Smooth muscle cell (in vitro differentiated cells): Measurements from ENCODE around the gene GABARAP. TPM values are rescaled to one million over a fixed set of nuclear protein-coding genes. Genes with fewer than 3 reads are reported as not detected.

ENCODE experiments used
- DNase-seq: peaks from one replicate; lab custom pipeline; 2025; ENCODE audit not compliant: unreplicated experiment; lab: John Stamatoyannopoulos, UW
- H2AFZ ChIP-seq: fragments of 200-600 bp; sonication (generic); 2 replicates; pipeline ENCODE4 v1.6.0; 2016; ENCODE audit warnings: antibody characterized with exemption, low read depth, mild to moderate bottlenecking
- H3F3A ChIP-seq: fragments of 200-600 bp; sonication (generic); 2 replicates; pipeline ENCODE4 v1.6.0; 2017; ENCODE audit warnings: antibody characterized with exemption, low read depth
- H3K27ac ChIP-seq: fragments of 200-600 bp; sonication (generic); 2 replicates; pipeline ENCODE4 v1.5.1; 2016; ENCODE audit warnings: low read depth, mild to moderate bottlenecking
- H3K27me3 ChIP-seq: fragments of 200-600 bp; sonication (generic); 2 replicates; pipeline ENCODE4 v1.6.1; 2016; ENCODE audit warnings: low read depth, mild to moderate bottlenecking
- H3K36me3 ChIP-seq: fragments of 200-600 bp; sonication (generic); 2 replicates; pipeline ENCODE4 v1.5.1; 2016; ENCODE audit warnings: low read depth
- H3K4me1 ChIP-seq: fragments of 200-600 bp; sonication (generic); 2 replicates; pipeline ENCODE4 v1.5.1; 2016; ENCODE audit warnings: low read depth
- H3K4me2 ChIP-seq: fragments of 200-600 bp; sonication (generic); 2 replicates; pipeline ENCODE4 v1.6.0; 2016; ENCODE audit warnings: mild to moderate bottlenecking
- H3K4me3 ChIP-seq: fragments of 200-600 bp; sonication (generic); 2 replicates; pipeline ENCODE4 v1.5.1; 2016; ENCODE audit warnings: mild to moderate bottlenecking
- H3K79me2 ChIP-seq: fragments of 200-600 bp; sonication (generic); 2 replicates; pipeline ENCODE4 v1.6.0; 2016; ENCODE audit warnings: low read depth, mild to moderate bottlenecking
- H3K9ac ChIP-seq: fragments of 200-600 bp; sonication (generic); 2 replicates; pipeline ENCODE4 v1.6.0; 2016; ENCODE audit warnings: low read depth
- H3K9me3 ChIP-seq: fragments of 200-600 bp; sonication (generic); replicated peaks from 2 replicates; pipeline ENCODE4 v1.5.1; 2016; ENCODE audit warnings: low read depth
- H4K20me1 ChIP-seq: fragments of 200-600 bp; sonication (generic); 2 replicates; pipeline ENCODE4 v1.6.0; 2016; ENCODE audit warnings: low read depth
- CTCF ChIP-seq: fragments of 200-600 bp; sonication (generic); IDR thresholded peaks from 2 replicates; pipeline ENCODE4 v1.5.1; 2017; ENCODE audit warnings: borderline replicate concordance, mild to moderate bottlenecking, antibody characterized with exemption; ENCODE audit not compliant: insufficient read depth, poor library complexity, severe bottlenecking
- WGBS: methylation state at CpG from one replicate; pipeline ENCODE4 v1.1.7; 2016; ENCODE audit warnings: low lambda C conversion rate; 5-methylcytosine and 5-hydroxymethylcytosine counted together
- polyA plus RNA-seq: library from polyadenylated mRNA; unstranded; fragments of >200 nt; fragmentation: Nextera tagmentation; extraction: Ambion mirVana; gene quantifications from 2 replicates; pipeline ENCODE4 v1.2.1, GENCODE V29; 2016
- total RNA-seq: library from RNA; depleted of rRNA; stranded (reverse); fragments of >200 nt; gene quantifications from 2 replicates; pipeline ENCODE4 v1.2.3, GENCODE V29; 2014

The GABARAP gene
- total and polyA plus RNA-seq, 2 experiments from 2014 or later, result 363 to 735 TPM

- Histone ChIP-seq H3K27ac (no peak overlapping the region), H3K4me2 (peak overlapping the region; percentile 87)
- no peak for DNase-seq
These were observed 17.9 kb upstream of the GABARAP start for GRCh38 chr17:7260151-7260550.

GRCh38 chr17:7259555-7259889 lies 17.3 kb upstream of the GABARAP start:
- no peak for TF ChIP-seq CTCF
- H3K4me2 ChIP-seq, result no peak overlapping the region
- peaks cover 5% of the 10 kb centered on the region for H3K4me1 ChIP-seq
- H3K79me2 ChIP-seq, result no peaks in the 10 kb centered on the region
- H3K9me3 ChIP-seq, result no peaks in the 10 kb centered on the region
- H3F3A ChIP-seq, result peaks cover 15% of the 10 kb centered on the region
- H3K27ac ChIP-seq, result no peak overlapping the region
- no peak overlapping the region for H3K9ac ChIP-seq
- DNase-seq, result no peak
- no peaks in the 10 kb centered on the region for H4K20me1 ChIP-seq
- no peaks in the 10 kb centered on the region for H3K36me3 ChIP-seq
- peak overlapping the region; percentile 59 for H3K4me3 ChIP-seq
- WGBS, result 97% methylated on average over 6 of the region's 6 CpGs
- H3K27me3 ChIP-seq, result peaks cover 31% of the 10 kb centered on the region
- H2AFZ ChIP-seq, result no peak overlapping the region

More at GRCh38 chr17:7260151-7260550, 17.9 kb upstream of the GABARAP start:
- H3K4me3 ChIP-seq, result peak overlapping the region; percentile 59
- TF ChIP-seq CTCF, result no peak
- H3K4me1 ChIP-seq, result peaks cover 5% of the 10 kb centered on the region
- no peaks in the 10 kb centered on the region for H3K9me3 ChIP-seq
- no peaks in the 10 kb centered on the region for H4K20me1 ChIP-seq
- H3K9ac ChIP-seq, result no peak overlapping the region
- no peak overlapping the region for H2AFZ ChIP-seq
- 93% methylated on average over 4 of the region's 4 CpGs for WGBS
- H3K36me3 ChIP-seq, result no peaks in the 10 kb centered on the region
- peaks cover 15% of the 10 kb centered on the region for H3F3A ChIP-seq
- peaks cover 31% of the 10 kb centered on the region for H3K27me3 ChIP-seq
- H3K79me2 ChIP-seq, result no peaks in the 10 kb centered on the region

GRCh38 chr17:7258731-7259554 lies 16.7 kb upstream of the GABARAP start:
- Histone ChIP-seq H3K9ac (no peak overlapping the region), H4K20me1 (no peaks in the 10 kb centered on the region), H3K4me3 (peak overlapping the region; percentile 59), H3K79me2 (no peaks in the 10 kb centered on the region), H3K9me3 (no peaks in the 10 kb centered on the region), H2AFZ (no peak overlapping the region), H3K27ac (no peak overlapping the region), H3K4me1 (peaks cover 5% of the 10 kb centered on the region), H3K27me3 (peaks cover 31% of the 10 kb centered on the region), H3F3A (peaks cover 12% of the 10 kb centered on the region), H3K36me3 (no peaks in the 10 kb centered on the region), H3K4me2 (no peak overlapping the region)
- 70% methylated on average over 7 of the region's 7 CpGs for WGBS
- TF ChIP-seq CTCF, result no peak
- no peak for DNase-seq
